Tibial artery (tissue), 4 donors: ENCODE data around the gene RALA.

Experiments used
- DNase-seq, 2 donors: peaks; one replicate each; pipeline ENCODE4 v3.0.0-alpha.2; 2019
- H3K27ac ChIP-seq, 2 donors: fragments of 200-600 bp; sonication (generic) in 1 of 2; 1 replicate in 1 of 2; 2 replicates in 1 of 2; pipeline ENCODE4 v1.5.1; 2018 to 2019; ENCODE audit warnings: mild to moderate bottlenecking in 1 of 2
- H3K27me3 ChIP-seq, 2 donors: fragments of 200-600 bp; sonication (generic) in 1 of 2; one replicate each; pipeline versions ENCODE4 v1.5.1 to v1.6.0; 2016 to 2019
- H3K36me3 ChIP-seq, 3 donors: fragments of 200-600 bp; sonication (generic) in 2 of 3; one replicate each; pipeline ENCODE4 v1.5.1; 2016 to 2019; ENCODE audit warnings: mild to moderate bottlenecking in 2 of 3
- H3K4me1 ChIP-seq, 4 donors: fragments of 200-600 bp; sonication (generic) in 2 of 4; 1 replicate in 3 of 4; 2 replicates in 1 of 4; pipeline ENCODE4 v1.5.1; 2016 to 2019
- H3K4me3 ChIP-seq, 2 donors: fragments of 200-600 bp; sonication (generic) in 1 of 2; 1 replicate in 1 of 2; 2 replicates in 1 of 2; pipeline ENCODE4 v1.5.1; 2018 to 2019; ENCODE audit warnings: mild to moderate bottlenecking in 2 of 2
- H3K9me3 ChIP-seq, 3 donors: fragments of 200-600 bp; sonication (generic) in 1 of 3; one replicate each; pipeline ENCODE4 v1.5.1; 2016 to 2019
- intact Hi-C: fragments of 100-400 bp; cut with DNase I; formaldehyde crosslinking; loops from one replicate; pipeline ENCODE4 v1.15.0; 2023; ENCODE audit warnings: low total_unique reads
- TF ChIP-seq, protein P1 (sequence below), 2 experiments: fragments of 200-600 bp in 1 of 2; fragments of 450-650 bp in 1 of 2; IDR thresholded peaks; one replicate each; pipeline ENCODE4 v1.5.1; 2017 to 2019; ENCODE audit warnings: antibody characterized with exemption in 2 of 2, mild to moderate bottlenecking in 1 of 2, moderate library complexity in 1 of 2

The RALA gene

DNA sequence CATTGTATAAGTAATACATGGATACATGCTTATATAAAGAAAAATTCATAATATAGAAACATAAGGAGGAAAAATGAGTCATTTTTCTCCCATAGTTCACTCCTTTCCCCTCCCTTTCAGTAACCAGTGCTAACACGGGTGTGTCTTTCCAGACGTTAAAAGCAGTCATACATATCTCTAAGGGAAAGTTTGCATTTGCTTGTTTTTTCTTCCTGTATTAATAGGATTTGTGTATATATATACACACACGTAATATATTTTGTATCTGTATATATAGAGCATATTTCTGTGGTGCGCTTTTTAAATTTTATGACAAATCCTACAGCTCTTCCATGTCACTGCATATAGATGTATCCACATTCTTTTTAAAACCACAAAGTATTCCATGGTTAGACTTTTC, 78.8 kb downstream of the RALA start:
- H3K27ac ChIP-seq: no peak overlapping the region
- peaks cover 0 to 26% (median 22%) of the 10 kb centered on the region in 3 donors for H3K36me3 ChIP-seq
- H3K4me1 ChIP-seq: peaks cover 0 to 10% (median 0%) of the 10 kb centered on the region in 4 donors
- no peaks in the 10 kb centered on the region for H3K27me3 ChIP-seq
- TF ChIP-seq, protein P1, sequence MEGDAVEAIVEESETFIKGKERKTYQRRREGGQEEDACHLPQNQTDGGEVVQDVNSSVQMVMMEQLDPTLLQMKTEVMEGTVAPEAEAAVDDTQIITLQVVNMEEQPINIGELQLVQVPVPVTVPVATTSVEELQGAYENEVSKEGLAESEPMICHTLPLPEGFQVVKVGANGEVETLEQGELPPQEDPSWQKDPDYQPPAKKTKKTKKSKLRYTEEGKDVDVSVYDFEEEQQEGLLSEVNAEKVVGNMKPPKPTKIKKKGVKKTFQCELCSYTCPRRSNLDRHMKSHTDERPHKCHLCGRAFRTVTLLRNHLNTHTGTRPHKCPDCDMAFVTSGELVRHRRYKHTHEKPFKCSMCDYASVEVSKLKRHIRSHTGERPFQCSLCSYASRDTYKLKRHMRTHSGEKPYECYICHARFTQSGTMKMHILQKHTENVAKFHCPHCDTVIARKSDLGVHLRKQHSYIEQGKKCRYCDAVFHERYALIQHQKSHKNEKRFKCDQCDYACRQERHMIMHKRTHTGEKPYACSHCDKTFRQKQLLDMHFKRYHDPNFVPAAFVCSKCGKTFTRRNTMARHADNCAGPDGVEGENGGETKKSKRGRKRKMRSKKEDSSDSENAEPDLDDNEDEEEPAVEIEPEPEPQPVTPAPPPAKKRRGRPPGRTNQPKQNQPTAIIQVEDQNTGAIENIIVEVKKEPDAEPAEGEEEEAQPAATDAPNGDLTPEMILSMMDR (IDR thresholded peaks at IDR 0.05): no peak
- no peaks in the 10 kb centered on the region for H3K9me3 ChIP-seq
- intact Hi-C loops: no loop called here
- no peak overlapping the region for H3K4me3 ChIP-seq
- no peak for DNase-seq

DNA sequence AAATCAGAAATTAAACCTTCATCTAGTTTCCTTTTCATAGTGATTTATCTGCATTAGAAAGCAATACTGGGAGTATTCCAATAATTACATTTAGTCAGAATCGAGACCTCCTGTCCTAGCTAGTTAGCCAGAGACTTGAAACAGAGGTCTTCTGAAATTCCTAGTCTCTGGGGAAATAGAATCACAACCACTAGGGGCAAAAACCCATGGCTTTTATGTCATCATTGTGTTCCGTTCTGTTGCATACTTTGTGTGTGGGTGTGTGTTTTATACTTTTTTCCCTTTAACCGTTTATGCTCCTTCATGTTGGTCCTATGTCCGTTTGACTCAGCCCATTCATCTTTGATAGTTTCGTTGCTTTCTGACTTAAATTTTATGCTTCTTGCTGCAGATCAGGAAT, 79.8 kb downstream of the RALA start:
- Histone ChIP-seq H3K27ac (no peak overlapping the region), H3K4me3 (no peak overlapping the region), H3K36me3 (peaks cover 0 to 25% (median 17%) of the 10 kb centered on the region in 3 donors), H3K27me3 (no peaks in the 10 kb centered on the region), H3K4me1 (peaks cover 0 to under 1% (median 0%) of the 10 kb centered on the region in 4 donors), H3K9me3 (no peaks in the 10 kb centered on the region)
- intact Hi-C loops: no loop called here
- TF ChIP-seq, protein P1 (IDR thresholded peaks at IDR 0.05): no peak
- no peak for DNase-seq

DNA sequence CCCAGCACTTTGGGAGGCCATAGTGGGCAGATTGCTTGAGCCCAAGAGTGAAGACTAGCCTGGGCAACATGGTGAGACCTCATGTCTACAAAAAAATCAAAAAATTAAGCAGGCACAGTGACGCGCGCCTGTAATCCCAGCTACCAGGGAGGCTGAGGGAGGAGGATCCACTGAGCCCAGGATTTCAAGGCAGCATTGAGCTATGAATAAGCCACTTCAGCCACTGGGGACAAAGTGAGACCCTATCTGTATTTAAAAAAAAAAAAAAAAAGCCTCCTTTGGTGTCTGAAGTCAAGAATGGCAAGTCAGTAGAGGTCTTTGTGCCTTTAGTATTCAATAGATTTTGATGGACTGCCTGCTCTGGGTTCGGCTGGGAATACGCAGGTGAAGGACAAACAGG, 85.7 kb downstream of the RALA start:
- Histone ChIP-seq H3K27ac (no peak overlapping the region), H3K36me3 (peaks cover 0 to 10% (median 7%) of the 10 kb centered on the region in 3 donors), H3K27me3 (no peaks in the 10 kb centered on the region), H3K9me3 (peaks cover 0 to 9% (median 2%) of the 10 kb centered on the region in 3 donors), H3K4me3 (no peak overlapping the region), H3K4me1 (peaks cover 0 to 6% (median 0%) of the 10 kb centered on the region in 4 donors)
- TF ChIP-seq, protein P1 (IDR thresholded peaks at IDR 0.05): no peak
- DNase-seq: no peak
- intact Hi-C loops: no loop called here

DNA sequence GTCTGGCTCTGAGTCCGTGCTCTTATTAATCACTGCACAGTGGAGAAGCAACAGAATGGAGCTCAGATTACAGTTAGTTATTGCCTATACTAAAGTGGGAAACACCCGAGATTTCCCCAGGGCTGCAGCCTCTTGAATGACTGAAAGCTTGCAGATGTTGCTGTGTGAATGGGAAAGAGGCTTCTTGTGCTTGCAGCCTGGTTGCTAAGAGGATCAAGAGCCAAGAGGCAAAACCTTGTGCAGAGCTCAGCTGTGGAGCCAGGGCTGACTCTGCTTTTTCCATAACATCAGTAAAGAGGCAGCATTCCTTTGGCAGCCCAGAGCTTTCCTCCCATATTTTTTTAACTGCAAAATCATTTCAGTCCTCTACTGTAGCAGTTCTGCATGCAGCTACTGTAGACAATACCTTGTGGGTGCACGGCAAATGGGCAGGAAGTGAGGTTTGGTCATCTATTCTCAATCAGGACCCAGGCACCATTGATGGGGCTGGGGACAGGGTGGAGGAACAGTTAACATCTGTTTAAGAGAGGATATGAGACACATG, 86.5 kb downstream of the RALA start:
- TF ChIP-seq, protein P1 (IDR thresholded peaks at IDR 0.05): no peak
- H3K36me3 ChIP-seq: peaks cover 0 to 10% (median 7%) of the 10 kb centered on the region in 3 donors
- peaks cover 0 to 17% (median 9%) of the 10 kb centered on the region in 3 donors for H3K9me3 ChIP-seq
- no peak overlapping the region for H3K4me3 ChIP-seq
- DNase-seq: no peak
- no peak overlapping the region for H3K27ac ChIP-seq
- H3K4me1 ChIP-seq: peaks cover 0 to 6% (median 0%) of the 10 kb centered on the region in 4 donors
- intact Hi-C loops: no loop called here
- H3K27me3 ChIP-seq: no peaks in the 10 kb centered on the region

DNA sequence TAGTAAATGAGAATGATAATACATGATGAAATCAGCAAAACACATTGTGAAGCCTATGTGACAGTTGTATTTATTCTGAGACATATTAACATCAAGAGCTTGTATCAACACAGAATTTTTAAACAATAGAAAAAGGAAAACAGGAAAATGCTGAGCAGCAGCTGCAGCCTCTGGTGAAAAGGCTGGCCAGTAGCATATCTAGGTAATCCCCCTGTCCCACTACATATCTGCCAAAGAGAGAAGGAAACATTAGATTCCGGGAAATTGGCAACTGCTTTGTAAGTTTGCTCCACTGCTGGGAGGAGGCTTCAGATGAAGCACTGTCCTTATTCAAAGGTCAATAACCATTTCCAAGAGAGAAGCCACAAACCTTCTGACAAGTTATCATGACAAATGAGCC, 89.4 kb downstream of the RALA start:
- Histone ChIP-seq H3K36me3 (peaks cover 0 to 6% (median 0%) of the 10 kb centered on the region in 3 donors), H3K27me3 (no peaks in the 10 kb centered on the region), H3K4me3 (no peak overlapping the region), H3K27ac (no peak overlapping the region), H3K9me3 (peaks cover 0 to 20% (median 9%) of the 10 kb centered on the region in 3 donors), H3K4me1 (peaks cover 0 to 6% (median 0%) of the 10 kb centered on the region in 4 donors)
- intact Hi-C loops: no loop called here
- TF ChIP-seq, protein P1 (IDR thresholded peaks at IDR 0.05): no peak
- no peak for DNase-seq
